Nephron (organoid): ENCODE data around the gene OTUD3.

Experiments
- H3K27ac Mint-ChIP-seq, 3 experiments: 2 replicates each; pipeline ENCODE4 v1.8.0; 2020; ENCODE audit warnings: mixed read lengths in 3 of 3, mild to moderate bottlenecking in 2 of 3, moderate library complexity in 1 of 3
- H3K27me3 Mint-ChIP-seq: 2 replicates; pipeline ENCODE4 v1.8.0; 2021; ENCODE audit warnings: low read depth, mild to moderate bottlenecking, moderate library complexity, mixed read lengths
- H3K36me3 Mint-ChIP-seq: 2 replicates; pipeline ENCODE4 v1.8.0; 2020; ENCODE audit warnings: low read depth, mixed read lengths
- H3K4me1 Mint-ChIP-seq: 2 replicates; pipeline ENCODE4 v1.8.0; 2020; ENCODE audit warnings: mixed read lengths
- H3K4me3 Mint-ChIP-seq, 3 experiments: 2 replicates each; pipeline ENCODE4 v1.8.0; 2020; ENCODE audit warnings: mild to moderate bottlenecking in 3 of 3, mixed read lengths in 3 of 3, moderate library complexity in 2 of 3
- H3K9me3 Mint-ChIP-seq: 2 replicates; pipeline ENCODE4 v1.8.0; 2020; ENCODE audit warnings: mixed read lengths
- TF ChIP-seq, protein P1 (sequence below), 3 experiments: fragments of 200-600 bp; sonication (generic); IDR thresholded peaks; one replicate each; pipeline ENCODE4 v1.5.0; 2021; ENCODE audit warnings: antibody characterized with exemption in 3 of 3; ENCODE audit not compliant: unreplicated experiment in 3 of 3

Gene OTUD3

DNA sequence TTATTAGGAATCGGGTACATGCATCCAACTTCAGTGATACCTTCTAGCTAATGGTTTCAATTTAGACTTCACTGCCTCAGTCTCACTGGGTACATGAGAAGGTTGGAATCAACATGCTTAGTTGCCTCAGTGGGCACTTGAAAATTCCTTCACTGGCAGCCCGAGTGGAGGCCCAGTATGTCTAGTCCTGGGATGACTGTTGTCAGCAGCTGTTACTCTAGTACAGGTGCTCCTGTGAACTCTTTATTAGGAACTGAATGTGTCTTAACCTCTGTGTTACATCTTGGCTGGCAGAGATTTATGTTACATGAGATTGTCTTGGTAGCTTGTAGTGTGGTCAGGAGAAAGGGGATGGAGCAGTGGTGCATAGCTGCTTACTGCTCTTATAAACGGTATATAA lies 27.8 kb downstream of the OTUD3 start:
- H3K36me3 Mint-ChIP-seq: peaks cover 71% of the 10 kb centered on the region
- TF ChIP-seq, protein P1, sequence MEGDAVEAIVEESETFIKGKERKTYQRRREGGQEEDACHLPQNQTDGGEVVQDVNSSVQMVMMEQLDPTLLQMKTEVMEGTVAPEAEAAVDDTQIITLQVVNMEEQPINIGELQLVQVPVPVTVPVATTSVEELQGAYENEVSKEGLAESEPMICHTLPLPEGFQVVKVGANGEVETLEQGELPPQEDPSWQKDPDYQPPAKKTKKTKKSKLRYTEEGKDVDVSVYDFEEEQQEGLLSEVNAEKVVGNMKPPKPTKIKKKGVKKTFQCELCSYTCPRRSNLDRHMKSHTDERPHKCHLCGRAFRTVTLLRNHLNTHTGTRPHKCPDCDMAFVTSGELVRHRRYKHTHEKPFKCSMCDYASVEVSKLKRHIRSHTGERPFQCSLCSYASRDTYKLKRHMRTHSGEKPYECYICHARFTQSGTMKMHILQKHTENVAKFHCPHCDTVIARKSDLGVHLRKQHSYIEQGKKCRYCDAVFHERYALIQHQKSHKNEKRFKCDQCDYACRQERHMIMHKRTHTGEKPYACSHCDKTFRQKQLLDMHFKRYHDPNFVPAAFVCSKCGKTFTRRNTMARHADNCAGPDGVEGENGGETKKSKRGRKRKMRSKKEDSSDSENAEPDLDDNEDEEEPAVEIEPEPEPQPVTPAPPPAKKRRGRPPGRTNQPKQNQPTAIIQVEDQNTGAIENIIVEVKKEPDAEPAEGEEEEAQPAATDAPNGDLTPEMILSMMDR (IDR thresholded peaks at IDR 0.05; ENCODE audit: unreplicated experiment in 3 of 3): no peak
- no peaks in the 10 kb centered on the region for H3K4me1 Mint-ChIP-seq
- no peaks in the 10 kb centered on the region for H3K27me3 Mint-ChIP-seq
- no peak overlapping the region for H3K27ac Mint-ChIP-seq
- H3K4me3 Mint-ChIP-seq: no peak overlapping the region
- no peaks in the 10 kb centered on the region for H3K9me3 Mint-ChIP-seq

DNA sequence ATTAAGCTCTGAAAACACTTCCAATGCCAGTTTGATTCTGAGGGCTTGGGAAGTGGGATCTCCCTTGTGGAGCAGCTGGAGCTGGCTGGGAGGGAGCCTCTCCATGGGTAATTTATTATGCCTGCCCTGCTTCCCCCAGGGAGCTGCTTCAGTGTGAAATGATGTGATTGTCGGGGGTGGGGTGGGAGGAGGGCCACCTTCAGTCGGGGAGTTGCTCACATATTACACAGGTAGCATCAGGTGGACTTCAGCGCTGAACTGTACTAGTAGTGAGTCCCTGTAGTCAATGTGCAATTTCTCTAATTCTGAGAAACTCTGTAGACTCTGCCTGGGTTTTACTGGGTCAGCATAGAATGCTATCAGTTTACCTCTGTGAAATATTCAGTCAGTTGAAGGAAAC lies 28.5 kb downstream of the OTUD3 start:
- Mint-ChIP-seq H3K27ac (no peak overlapping the region), H3K4me3 (no peak overlapping the region), H3K4me1 (no peaks in the 10 kb centered on the region), H3K9me3 (no peaks in the 10 kb centered on the region), H3K36me3 (peaks cover 68% of the 10 kb centered on the region), H3K27me3 (no peaks in the 10 kb centered on the region)
- TF ChIP-seq, protein P1 (IDR thresholded peaks at IDR 0.05; ENCODE audit: unreplicated experiment in 3 of 3): no peak

DNA sequence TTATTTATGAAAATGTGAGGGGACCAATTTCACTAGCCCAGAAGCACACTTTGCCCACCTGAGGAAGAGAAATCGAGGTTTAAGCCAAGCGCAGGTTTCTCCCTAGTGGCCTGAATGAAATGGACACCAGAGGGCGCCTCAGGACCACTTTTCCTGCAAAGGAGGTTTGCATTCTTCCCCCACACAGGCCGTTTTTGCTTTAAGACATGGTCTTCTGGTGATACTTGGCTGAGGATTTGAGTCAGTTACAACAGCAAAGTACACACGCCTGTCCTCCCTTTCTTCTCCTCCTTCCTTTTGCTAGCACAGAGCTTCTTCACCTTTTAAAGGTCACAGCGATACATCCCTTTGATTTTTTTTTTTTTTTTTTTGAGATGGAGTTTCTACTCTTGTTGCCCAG lies 35.9 kb downstream of the OTUD3 start:
- Mint-ChIP-seq H3K36me3 (peaks cover 6% of the 10 kb centered on the region), H3K4me1 (peaks cover 10% of the 10 kb centered on the region), H3K9me3 (no peaks in the 10 kb centered on the region), H3K4me3 (no peak overlapping the region), H3K27me3 (peaks cover 7% of the 10 kb centered on the region), H3K27ac (peak overlapping the region in 1 of 3 experiments; percentile 10)
- TF ChIP-seq, protein P1 (IDR thresholded peaks at IDR 0.05; ENCODE audit: unreplicated experiment in 3 of 3): peak; percentile 88 to 94 (median 93)

DNA sequence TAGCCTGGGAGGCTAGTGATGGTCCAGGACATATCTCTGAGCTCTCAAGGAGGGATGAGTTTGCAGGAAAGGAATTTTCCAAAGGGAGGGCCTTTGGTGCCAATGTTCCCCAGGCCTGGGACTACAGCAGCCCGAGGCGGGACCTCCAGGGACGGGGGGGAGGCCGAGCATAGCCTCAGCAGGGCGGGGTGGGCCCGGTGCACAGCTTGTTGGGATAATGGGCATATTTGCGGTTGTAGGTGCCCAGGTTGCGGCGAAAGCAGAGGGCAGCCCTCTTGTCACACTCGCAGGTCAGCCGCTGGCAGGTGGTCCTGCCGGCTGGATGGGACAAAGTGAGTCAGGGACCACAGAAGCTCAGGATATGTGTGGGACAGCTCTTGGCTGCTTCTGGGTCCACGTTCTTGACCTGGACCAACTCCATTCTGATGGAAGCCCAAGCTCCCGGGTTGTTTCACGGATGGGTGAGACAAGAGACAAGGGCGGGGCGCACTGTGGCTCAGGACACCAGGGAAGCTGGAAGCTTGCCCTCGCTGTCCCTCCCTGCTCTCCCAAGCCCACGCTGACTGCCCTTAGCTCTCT lies 38.0 kb downstream of the OTUD3 start:
- H3K27ac Mint-ChIP-seq: no peak overlapping the region
- no peaks in the 10 kb centered on the region for H3K36me3 Mint-ChIP-seq
- H3K27me3 Mint-ChIP-seq: peaks cover 7% of the 10 kb centered on the region
- H3K4me3 Mint-ChIP-seq: no peak overlapping the region
- TF ChIP-seq, protein P1 (IDR thresholded peaks at IDR 0.05; ENCODE audit: unreplicated experiment in 3 of 3): no peak
- H3K4me1 Mint-ChIP-seq: peaks cover 10% of the 10 kb centered on the region
- H3K9me3 Mint-ChIP-seq: no peaks in the 10 kb centered on the region

DNA sequence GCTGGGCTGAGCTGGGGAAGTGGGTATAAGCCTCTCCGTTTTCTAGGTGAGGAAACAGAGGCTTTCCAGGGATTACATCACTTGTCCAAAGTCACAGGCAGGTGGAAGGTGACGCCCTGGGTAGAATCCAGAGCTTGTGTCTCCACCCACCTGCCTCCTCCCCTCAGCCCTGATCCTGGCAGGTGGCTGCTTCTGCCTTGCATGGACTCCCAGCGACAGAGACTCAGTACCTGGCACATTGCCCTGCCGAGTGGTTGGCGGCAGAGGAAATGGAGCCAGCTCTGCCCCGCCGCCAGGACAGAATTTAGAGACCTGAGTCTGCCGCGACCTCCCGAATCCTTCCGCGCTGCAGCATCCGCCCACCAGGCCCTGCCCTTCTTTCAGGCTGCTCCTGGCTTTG lies 39.1 kb downstream of the OTUD3 start:
- H3K9me3 Mint-ChIP-seq: no peaks in the 10 kb centered on the region
- TF ChIP-seq, protein P1 (IDR thresholded peaks at IDR 0.05; ENCODE audit: unreplicated experiment in 3 of 3): no peak
- H3K4me1 Mint-ChIP-seq: peaks cover 10% of the 10 kb centered on the region
- H3K4me3 Mint-ChIP-seq: no peak overlapping the region
- peaks cover 7% of the 10 kb centered on the region for H3K27me3 Mint-ChIP-seq
- H3K27ac Mint-ChIP-seq: no peak overlapping the region
- H3K36me3 Mint-ChIP-seq: no peaks in the 10 kb centered on the region

DNA sequence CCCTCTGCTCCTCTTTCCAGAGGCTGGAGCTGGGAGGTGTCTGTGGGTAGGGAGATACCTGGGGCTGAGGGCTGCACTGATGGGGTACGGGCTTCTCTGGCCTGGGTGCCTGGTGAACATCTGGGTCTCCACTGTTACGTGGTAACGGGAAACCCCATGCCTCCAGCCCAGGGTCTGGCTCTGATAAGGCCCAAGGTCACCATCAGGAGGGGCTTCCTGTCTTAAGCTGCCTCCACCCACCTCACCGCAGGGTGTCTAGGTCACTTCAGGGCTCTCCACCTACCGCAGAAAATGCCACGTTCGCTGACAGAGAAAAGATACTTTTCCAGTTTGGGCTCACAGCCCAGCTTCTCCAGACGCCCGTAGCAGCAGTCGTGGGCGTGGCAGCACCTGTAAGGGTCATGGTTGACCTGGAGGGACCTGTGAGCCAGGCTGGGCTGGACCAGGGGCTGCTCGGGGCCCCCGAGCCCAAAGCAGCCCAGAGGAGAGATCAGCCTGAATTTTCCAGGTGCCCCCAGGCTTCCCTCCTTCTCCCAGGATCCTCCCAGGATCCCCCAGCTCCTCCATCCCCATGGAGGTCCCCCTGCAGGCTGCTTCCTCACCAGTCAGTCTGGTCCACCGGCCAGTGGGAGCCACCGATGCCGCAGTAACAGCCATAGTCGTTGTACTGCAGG lies 40.0 kb downstream of the OTUD3 start:
- TF ChIP-seq, protein P1 (IDR thresholded peaks at IDR 0.05; ENCODE audit: unreplicated experiment in 3 of 3): no peak
- Mint-ChIP-seq H3K9me3 (no peaks in the 10 kb centered on the region), H3K4me3 (no peak overlapping the region), H3K36me3 (no peaks in the 10 kb centered on the region), H3K27ac (no peak overlapping the region), H3K27me3 (peaks cover 7% of the 10 kb centered on the region), H3K4me1 (peaks cover 10% of the 10 kb centered on the region)
